ENCODE results near the gene MYBBP1A. TPM values are rescaled to one million over a fixed set of nuclear protein-coding genes. Genes with fewer than 3 reads are reported as not detected.

The MYBBP1A gene
- total RNA-seq, 1 donor from 2014 or later = 18.5 TPM

DNA sequence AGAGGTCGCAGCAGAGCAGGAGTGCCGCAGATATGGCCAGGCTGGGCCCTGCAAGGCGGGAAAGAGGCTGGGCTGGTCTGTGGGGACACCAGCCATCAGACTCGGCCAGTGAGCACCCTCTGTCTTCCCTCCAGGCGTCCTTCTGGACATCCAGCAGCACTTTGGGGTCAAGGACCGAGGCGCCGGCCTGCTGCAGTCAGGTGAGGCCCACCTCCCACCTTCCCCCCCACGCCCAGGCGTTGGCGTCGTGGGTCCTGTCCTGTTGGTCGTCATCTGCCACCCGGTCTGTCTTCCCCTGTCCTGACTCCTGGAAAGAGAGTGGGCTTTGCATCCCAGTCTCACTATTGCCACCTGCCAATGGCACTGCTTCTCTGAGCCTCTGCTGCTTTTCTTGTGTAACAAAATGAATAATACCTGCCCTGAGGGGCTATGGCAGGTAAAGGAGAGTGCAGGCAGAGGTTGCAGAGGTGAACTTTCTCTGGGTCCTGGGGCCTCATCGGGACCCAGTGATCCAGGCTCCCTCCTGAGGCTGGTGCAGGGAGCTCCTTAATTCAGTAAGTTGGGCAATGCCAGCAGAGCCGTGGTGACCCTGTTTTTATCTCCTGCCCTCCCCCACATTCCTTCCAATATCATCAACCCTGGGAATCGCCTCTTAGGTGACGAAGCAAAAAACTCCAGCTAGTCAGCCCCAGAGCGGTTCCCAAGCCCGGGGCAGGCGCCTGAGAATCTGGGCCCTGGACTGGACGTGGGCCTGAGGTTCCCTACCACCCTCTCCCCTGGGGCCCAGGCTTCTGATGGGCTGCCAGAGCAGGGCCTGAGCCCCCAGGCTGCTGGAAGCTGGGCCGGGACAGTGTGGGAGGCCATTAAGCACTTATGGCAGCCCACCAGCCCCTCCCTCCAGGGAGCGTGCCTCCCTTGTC is 41.8 kb downstream of the MYBBP1A start:
- DNase-seq (no peak), ATAC-seq (no peak)
- intact Hi-C loops (cut with micrococcal nuclease) = no loop called here

- intact Hi-C loops (cut with micrococcal nuclease) = no loop called here
- no peak for ATAC-seq
- DNase-seq = no peak
Observed at GRCh38 chr17:4512156-4513112, 42.8 kb downstream of the MYBBP1A start.

DNA sequence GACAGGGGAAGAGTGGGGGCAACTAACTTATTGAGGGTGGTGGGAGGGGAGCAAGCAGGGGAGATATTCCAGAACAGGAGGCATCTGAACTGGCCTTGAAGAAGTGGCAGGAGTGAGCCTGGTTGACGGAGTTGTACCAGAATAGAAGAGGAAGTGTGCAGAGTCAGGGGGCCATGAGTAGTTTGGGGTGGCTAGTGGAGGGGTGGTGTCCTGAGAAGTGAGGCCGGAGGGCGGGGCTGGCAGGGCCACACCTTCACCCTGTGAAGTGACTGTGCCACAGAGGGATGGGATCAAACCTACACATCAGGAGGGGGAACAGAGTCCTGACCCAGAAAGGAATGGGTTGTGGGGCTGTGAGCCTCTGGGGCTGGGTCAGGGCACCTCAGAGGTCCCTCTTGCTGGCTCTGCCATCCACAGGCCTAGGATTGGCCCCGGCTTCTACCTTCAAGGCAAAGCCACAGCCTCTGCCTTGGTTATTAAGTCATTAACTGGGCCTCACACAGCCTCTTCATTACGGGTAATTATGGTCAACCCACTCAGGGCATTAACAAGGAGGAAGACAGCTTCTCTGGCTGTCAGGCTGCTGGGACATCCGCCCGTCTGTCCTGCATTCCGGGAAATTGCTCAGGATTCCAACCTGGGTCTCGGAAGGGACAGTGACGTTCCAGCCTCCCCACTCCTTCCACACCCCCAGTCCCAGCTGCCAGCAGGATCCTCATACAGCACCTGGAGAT is 43.8 kb downstream of the MYBBP1A start:
- no peak for DNase-seq
- ATAC-seq = no peak
- intact Hi-C loops (cut with micrococcal nuclease) = no loop called here

- no peak for DNase-seq
Observed at GRCh38 chr17:4510618-4510941, 44.6 kb downstream of the MYBBP1A start.

DNA sequence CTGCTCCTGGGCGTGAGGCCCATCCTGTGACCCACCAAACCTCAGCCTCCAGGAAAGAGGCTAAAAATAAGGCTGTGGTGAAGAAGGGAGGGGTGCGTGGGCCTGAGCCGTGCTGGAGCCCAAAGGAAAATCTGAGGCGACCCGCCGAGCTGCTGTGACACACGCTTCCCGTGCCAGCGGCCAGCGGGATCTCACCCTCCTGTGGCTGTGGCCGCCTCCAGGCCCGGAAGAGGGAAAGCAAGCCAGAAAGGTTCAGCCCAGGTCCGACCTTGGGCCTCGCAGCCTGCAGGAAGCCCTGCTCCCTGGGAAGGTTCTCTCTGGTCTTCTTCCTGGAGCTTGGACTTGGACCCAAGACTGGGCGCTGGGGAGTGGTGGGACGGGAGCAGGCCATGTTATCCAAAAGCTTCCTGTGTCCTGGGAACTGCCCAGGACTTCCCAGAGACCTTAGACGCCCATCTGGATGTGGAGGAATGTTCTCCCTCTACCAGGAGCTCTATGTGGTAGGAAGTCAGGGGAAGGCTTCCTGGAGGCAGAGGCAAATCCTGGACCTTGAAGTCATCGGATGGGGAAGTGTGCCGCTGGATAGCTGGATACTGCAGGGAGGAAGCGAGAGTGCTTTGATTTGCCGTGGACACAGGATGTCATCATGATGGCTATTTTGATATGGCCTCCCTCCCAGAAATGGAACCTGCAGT is 45.1 kb downstream of the MYBBP1A start:
- peak; percentile 48 for ATAC-seq
- DNase-seq = peak; percentile 62
- intact Hi-C loops (cut with micrococcal nuclease) = no loop called here

More at GRCh38 chr17:4510618-4510941, 44.6 kb downstream of the MYBBP1A start:
- ATAC-seq = no peak
- intact Hi-C loops (cut with micrococcal nuclease) = no loop called here

- peak; percentile 29 for ATAC-seq
- intact Hi-C loops (cut with micrococcal nuclease) = no loop called here
- no peak for DNase-seq
Observed at GRCh38 chr17:4509401-4509800, 45.8 kb downstream of the MYBBP1A start.

DNA sequence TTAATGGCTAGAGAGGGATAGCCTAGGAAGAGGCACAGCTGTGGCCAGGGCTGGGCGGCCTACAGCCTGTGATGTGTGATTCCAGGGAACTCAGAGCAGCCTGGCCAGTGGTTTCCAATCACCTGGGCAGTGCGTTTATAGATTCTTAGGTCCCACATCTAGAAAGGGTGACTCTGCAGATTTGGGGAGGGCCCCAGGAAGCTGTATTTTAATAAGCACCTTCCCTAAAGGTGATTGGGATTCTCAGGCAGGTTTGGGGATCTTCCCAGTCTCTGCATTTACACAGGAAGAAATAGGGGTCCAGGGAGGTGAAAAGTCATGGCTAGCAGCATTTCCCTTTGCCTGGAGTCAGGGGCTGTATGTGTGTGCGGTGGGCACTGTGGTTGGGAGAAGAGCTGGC is 47.0 kb downstream of the MYBBP1A start:
- no peak for DNase-seq
- intact Hi-C loops (cut with micrococcal nuclease) = no loop called here
- ATAC-seq = no peak

- DNase-seq (no peak), ATAC-seq (no peak)
- intact Hi-C loops (cut with micrococcal nuclease) = no loop called here
Observed at GRCh38 chr17:4507361-4508111, 47.6 kb downstream of the MYBBP1A start.

DNA sequence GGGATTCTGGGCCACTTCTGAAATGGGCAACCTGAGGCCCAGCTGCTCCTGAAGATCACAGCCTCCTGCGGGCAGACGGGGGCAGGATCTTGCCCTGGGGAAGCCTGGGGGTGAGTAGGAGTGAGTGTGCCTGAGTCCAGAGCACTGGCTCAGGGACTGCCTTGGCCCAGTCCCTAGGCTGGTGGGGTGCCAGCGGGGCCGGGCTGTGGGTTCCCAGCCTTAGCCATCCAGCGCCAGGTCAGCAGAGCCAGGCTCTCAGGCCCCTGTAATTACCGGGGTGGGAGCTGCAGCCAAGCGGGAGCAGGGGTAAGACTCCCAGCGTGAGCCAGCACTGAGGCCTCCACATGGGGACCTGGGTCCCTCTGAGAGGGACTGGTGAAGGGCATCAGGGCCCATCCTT is 48.3 kb downstream of the MYBBP1A start:
- peak; percentile 86 for ATAC-seq
- intact Hi-C loops (cut with micrococcal nuclease) = no loop called here

GRCh38 chr17:4506175-4506813 is 48.9 kb downstream of the MYBBP1A start:
- peak; percentile 6 for ATAC-seq
- intact Hi-C loops (cut with micrococcal nuclease) = no loop called here
- no peak for DNase-seq

More for the DNA sequence above, 48.3 kb downstream of the MYBBP1A start:
- peak; percentile 83 for DNase-seq

- ATAC-seq = no peak
- intact Hi-C loops (cut with micrococcal nuclease) = no loop called here
- DNase-seq = no peak
Observed at GRCh38 chr17:4505187-4505586, 50.0 kb downstream of the MYBBP1A start.

DNA sequence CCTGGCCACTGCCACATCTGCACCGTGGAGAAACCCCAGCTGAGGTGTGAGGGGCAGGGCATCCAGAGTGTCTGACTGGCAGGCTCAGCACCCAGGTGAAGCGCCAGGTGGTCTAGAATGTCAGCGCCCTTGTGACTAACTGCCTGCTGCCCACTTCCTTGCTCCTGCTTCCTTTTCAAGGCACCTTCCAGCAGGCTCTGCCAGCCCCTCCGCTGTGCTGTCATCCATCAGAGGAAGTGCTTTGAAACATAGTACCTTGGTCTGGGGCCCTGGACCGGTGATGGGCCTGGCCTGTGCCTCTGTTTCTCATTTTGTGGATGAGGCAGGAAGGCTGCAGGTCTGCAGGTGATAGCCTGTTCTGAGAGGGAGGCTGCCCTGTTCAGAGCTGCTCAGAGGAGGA is 51.0 kb downstream of the MYBBP1A start:
- DNase-seq = no peak
- intact Hi-C loops (cut with micrococcal nuclease) = no loop called here

DNA sequence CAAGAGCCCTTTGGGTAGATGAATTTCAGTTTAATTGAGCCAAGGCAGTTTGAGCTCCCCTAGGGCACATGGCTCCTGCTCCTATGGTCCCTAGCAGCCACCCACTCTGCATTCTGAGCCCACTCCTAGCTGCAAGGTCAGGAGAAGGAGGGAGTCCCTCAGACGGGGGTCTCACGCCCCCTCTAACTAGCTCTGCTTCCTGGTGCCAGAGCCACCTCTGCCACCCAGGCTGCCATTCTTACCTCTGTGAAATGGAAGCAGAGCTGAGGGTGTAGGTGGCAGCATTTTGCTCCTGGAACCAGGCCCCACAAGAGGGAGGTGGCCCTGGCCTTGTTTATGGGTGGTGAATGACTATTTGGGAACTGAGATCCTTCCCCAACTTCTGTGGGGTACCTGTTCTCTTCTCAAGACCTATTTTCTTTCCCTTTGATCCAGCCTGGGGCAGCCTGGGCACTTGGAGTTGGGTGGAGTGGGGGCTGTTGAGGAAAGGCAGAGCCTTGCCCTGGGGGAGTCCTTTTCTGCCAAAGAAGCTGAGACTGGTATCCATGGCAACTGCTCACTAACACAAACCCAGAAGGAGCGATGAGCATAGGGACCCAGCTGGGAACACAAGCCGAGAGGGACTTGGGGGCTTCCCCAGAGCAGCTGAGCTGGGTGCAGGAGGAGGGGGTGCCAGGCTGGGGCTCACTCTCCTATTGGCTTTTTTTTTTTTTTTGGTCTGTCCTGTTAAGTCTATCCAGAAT is 51.7 kb downstream of the MYBBP1A start:
- no peak for ATAC-seq
- intact Hi-C loops (cut with micrococcal nuclease) = no loop called here
- no peak for DNase-seq

More for the DNA sequence above, 51.0 kb downstream of the MYBBP1A start:
- ATAC-seq = no peak

GRCh38 chr17:4502466-4503154 is 52.6 kb downstream of the MYBBP1A start:
- DNase-seq = no peak
- intact Hi-C loops (cut with micrococcal nuclease) = no loop called here
- no peak for ATAC-seq

GRCh38 chr17:4501295-4501949 is 53.8 kb downstream of the MYBBP1A start:
- intact Hi-C loops (cut with micrococcal nuclease) = no loop called here
- ATAC-seq (no peak), DNase-seq (no peak)

DNA sequence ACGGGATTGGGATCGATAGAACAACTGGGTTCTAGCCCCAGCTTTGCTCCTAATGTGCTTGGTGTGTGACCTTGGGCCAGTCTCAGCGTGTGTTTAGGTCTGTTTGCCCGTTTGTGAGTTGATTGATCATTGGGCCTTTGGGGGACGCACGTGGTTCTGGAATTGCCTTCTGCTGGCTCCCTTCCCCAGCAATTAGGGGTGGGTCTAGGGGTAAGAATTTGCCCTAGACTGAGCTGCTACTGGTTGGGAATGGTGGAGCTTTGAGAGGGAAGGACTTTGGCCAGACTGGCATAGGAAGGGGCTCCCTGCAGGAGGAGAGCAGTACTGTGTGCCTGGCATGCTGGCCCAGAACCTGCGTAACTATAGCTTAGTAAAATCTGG is 55.0 kb downstream of the MYBBP1A start:
- intact Hi-C loops (cut with micrococcal nuclease) = no loop called here
- ATAC-seq (no peak), DNase-seq (no peak)
